GM12878 (cell line): ENCODE measurements around the gene DUSP16. TPM values are rescaled to one million over a fixed set of nuclear protein-coding genes. Genes with fewer than 3 reads are reported as not detected.

Source experiments
- ATAC-seq: fragments of 200-7000 bp; cut with Tn5 transposase; 3 replicates; pipeline ENCODE4 v1.9.1; 2020; ENCODE audit warnings: mild to moderate bottlenecking, moderate library complexity
- BruUV-seq: library from RNA; stranded (reverse); fragments of 400-500 nt; replicated peaks from 2 replicates; lab custom pipeline; 2021; lab: Mats Ljungman, UMichigan
- CTCF ChIA-PET: fragments of 300-600 bp; sonication (Branson Sonifier 250); formaldehyde crosslinking; extraction: SDS; loops from one replicate; lab custom pipeline; 2021; ENCODE audit warnings: inconsistent platforms; lab: Yijun Ruan, JAX
- POLR2A ChIA-PET: fragments of 350-600 bp; formaldehyde crosslinking; extraction: SDS; loops from one replicate; lab custom pipeline; 2021; ENCODE audit warnings: inconsistent platforms; lab: Charles Lee
- RAD21 ChIA-PET: fragments of 300-600 bp; sonication (Branson Sonifier 250); formaldehyde crosslinking; loops from one replicate; lab custom pipeline; 2023; ENCODE audit warnings: antibody characterized with exemption; ENCODE audit not compliant: unreplicated experiment; lab: Charles Lee
- SMC1A ChIA-PET: fragments of 300-600 bp; sonication (Branson Sonifier 250); formaldehyde crosslinking; loops from one replicate; lab custom pipeline; 2023; ENCODE audit not compliant: unreplicated experiment, uncharacterized antibody; lab: Charles Lee
- DNase-seq: peaks from one replicate; pipeline ENCODE4 v3.0.0-alpha.2; 2011; ENCODE audit warnings: low read depth, low spot score
- FAIRE-seq: peaks from 3 replicates; lab custom pipeline; 2011; peaks lifted over from hg19 to GRCh38; lab: Jason Lieb, UNC
- H2AFZ ChIP-seq: 2 replicates; pipeline ENCODE4 v1.6.0; 2011; ENCODE audit warnings: low read depth, low read length, control low read depth; ENCODE audit not compliant: control insufficient read depth
- H3K27ac ChIP-seq: 2 replicates; pipeline ENCODE4 v1.5.1; 2011; ENCODE audit warnings: control low read depth; ENCODE audit not compliant: control insufficient read depth, insufficient read depth
- H3K27me3 ChIP-seq, 2 experiments: replicated peaks in 1 of 2; 2 replicates each; pipeline versions ENCODE4 v1.6.0 to v1.6.1; 2011; ENCODE audit warnings: low read length in 1 of 2; ENCODE audit not compliant: control insufficient read depth in 2 of 2, insufficient read depth in 2 of 2
- H3K36me3 ChIP-seq, 2 experiments: 2 replicates each; pipeline ENCODE4 v1.5.1; 2011; ENCODE audit warnings: low read length in 1 of 2; ENCODE audit not compliant: control insufficient read depth in 2 of 2, insufficient read depth in 2 of 2
- H3K4me1 ChIP-seq: 2 replicates; pipeline ENCODE4 v1.6.1; 2011; ENCODE audit warnings: mild to moderate bottlenecking, low read length, moderate library complexity, mixed read lengths; ENCODE audit not compliant: control insufficient read depth, insufficient read depth
- H3K4me2 ChIP-seq: 2 replicates; pipeline ENCODE4 v1.6.0; 2011; ENCODE audit warnings: control low read depth; ENCODE audit not compliant: control insufficient read depth, insufficient read depth
- H3K4me3 ChIP-seq: fragments of 200-600 bp; sonication (generic); 2 replicates; pipeline ENCODE4 v1.5.1; 2016
- H3K79me2 ChIP-seq: 2 replicates; pipeline ENCODE4 v1.6.0; 2011; ENCODE audit warnings: low read length; ENCODE audit not compliant: control insufficient read depth, insufficient read depth
- H3K9ac ChIP-seq: 2 replicates; pipeline ENCODE4 v1.8.0; 2011; ENCODE audit warnings: low read length, control low read depth, mixed read lengths; ENCODE audit not compliant: control insufficient read depth, insufficient read depth
- H3K9me3 ChIP-seq: replicated peaks from 3 replicates; pipeline ENCODE4 v1.5.1; 2011; ENCODE audit warnings: mild to moderate bottlenecking, low read length; ENCODE audit not compliant: control insufficient read depth, insufficient read depth
- H4K20me1 ChIP-seq: 2 replicates; pipeline ENCODE4 v1.6.0; 2011; ENCODE audit not compliant: control insufficient read depth, insufficient read depth
- DPF2 ChIP-seq: fragments of 450-650 bp; IDR thresholded peaks from 2 replicates; pipeline ENCODE4 v1.6.1; 2017; ENCODE audit warnings: mild to moderate bottlenecking
- E2F4 ChIP-seq: IDR thresholded peaks from 2 replicates; pipeline ENCODE4 v1.6.1; 2012; ENCODE audit warnings: low read depth, low read length, improper control_type of control experiment
- LARP7 ChIP-seq: fragments of 450-650 bp; IDR thresholded peaks from 2 replicates; pipeline ENCODE4 v1.6.1; 2017; ENCODE audit warnings: mild to moderate bottlenecking
- SREBF2 ChIP-seq: IDR thresholded peaks from 2 replicates; pipeline ENCODE4 v1.6.1; 2012; ENCODE audit warnings: mild to moderate bottlenecking, low read length
- SRF ChIP-seq, 2 experiments: IDR thresholded peaks; 2 replicates each; pipeline ENCODE4 v1.6.1; 2011; ENCODE audit warnings: low read depth in 2 of 2, low read length in 2 of 2, mild to moderate bottlenecking in 1 of 2, moderate library complexity in 1 of 2
- ZBED1 ChIP-seq: IDR thresholded peaks from 2 replicates; pipeline ENCODE4 v1.6.1; 2016; ENCODE audit warnings: borderline replicate concordance
- ZNF274 ChIP-seq: IDR thresholded peaks from one replicate; pipeline ENCODE4 v1.8.0; 2011; ENCODE audit not compliant: insufficient read length, insufficient read depth
- WGBS: methylation state at CpG from one replicate; pipeline ENCODE4 v1.1.6; 2016; ENCODE audit warnings: low lambda C conversion rate; ENCODE audit not compliant: insufficient replicate concordance, insufficient coverage; ENCODE audit errors: missing lambda C conversion rate; 5-methylcytosine and 5-hydroxymethylcytosine counted together
- in situ Hi-C: fragments of 300-500 bp; cut with MboI; formaldehyde crosslinking; loops from 9 replicates; pipeline ENCODE4 v1.14.3; 2018; ENCODE audit warnings: mixed read lengths
- intact Hi-C: fragments of 100-400 bp; cut with micrococcal nuclease; formaldehyde crosslinking; loops from one replicate; pipeline ENCODE4 v1.14.2; 2022; ENCODE audit not compliant: unreplicated experiment
- polyA plus RNA-seq, 11 experiments: library from polyadenylated mRNA; depleted of rRNA in 4 of 11; unstranded in 6 of 11; stranded (reverse) in 5 of 11; fragments of >200 nt; fragmentation: Nextera tagmentation in 4 of 11; fragmentation: Illumina TruSeq in 1 of 11; extraction: Ambion mirVana in 4 of 11; extraction: Trizol in 1 of 11; gene quantifications; 1 replicate in 1 of 11; 2 replicates in 10 of 11; pipeline versions ENCODE4 v1.2.1 to v1.2.3, GENCODE V29; 2011 to 2016; ENCODE audit warnings: inconsistent platforms in 2 of 11, missing spikeins in 2 of 11, low read depth in 1 of 11
- total RNA-seq, 4 experiments: library from RNA; depleted of rRNA in 3 of 4; stranded (reverse); fragments of >200 nt in 3 of 4; fragmentation: Illumina TruSeq in 1 of 4; extraction: Trizol in 1 of 4; gene quantifications; 2 replicates each; pipeline versions ENCODE4 v1.2.1 to v1.2.3, GENCODE V29; 2013 to 2021
- TF ChIP-seq, protein P1 (sequence below): fragments of 150-350 bp; IDR thresholded peaks from 2 replicates; pipeline ENCODE4 v1.6.1; 2014; ENCODE audit warnings: mild to moderate bottlenecking, low read depth, low read length

DUSP16 gene
- total and polyA plus RNA-seq, 10 of the 15 experiments (the other 5 are each of a cell fraction or from before 2014, with no cell fraction given), result 3.9 to 75.3 (median 26.8) TPM

DNA sequence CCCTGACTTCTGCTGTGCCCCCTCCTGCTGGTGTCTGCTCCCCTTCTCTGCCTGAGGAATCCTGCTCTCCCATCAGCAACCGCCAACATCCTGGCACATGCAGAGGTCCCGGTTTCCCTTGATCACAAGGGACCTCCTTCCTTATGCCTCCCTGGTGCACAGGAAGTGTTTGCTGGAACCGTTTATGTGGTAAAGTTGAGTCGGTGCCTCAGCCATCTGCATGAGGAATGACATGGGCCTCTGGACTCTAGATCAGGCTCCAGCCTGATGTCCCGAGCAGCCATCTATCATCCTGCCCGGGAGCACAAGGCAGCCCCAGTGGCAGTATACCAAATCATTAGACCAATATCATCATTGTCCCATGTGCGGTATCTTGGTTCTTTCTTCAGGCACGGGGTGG is 115.4 kb downstream of the DUSP16 start:
- WGBS, result 88% methylated on average over 8 of the region's 8 CpGs
- ChIA-PET POLR2A (interaction anchor here (1.3 to 1.5 kb wide), 2 partner anchors 12 to 13 kb away, joined by 3 to 4 read pairs; no protein-coding TSS in a partner anchor), RAD21 (interaction anchor here (0.6 kb wide), 1 partner anchor 61 kb away, joined by 3 read pairs; no protein-coding TSS in a partner anchor)
- Histone ChIP-seq H3K27me3 (no peaks in the 10 kb centered on the region), H3K27ac (no peak overlapping the region), H3K9me3 (no peaks in the 10 kb centered on the region), H4K20me1 (no peaks in the 10 kb centered on the region), H3K9ac (no peak overlapping the region), H3K4me3 (no peak overlapping the region), H3K36me3 (no peaks in the 10 kb centered on the region)
- DNase-seq, result no peak
- in situ Hi-C loops, result no loop called here
- no TSS peak for BruUV-seq
- FAIRE-seq, result no peak
- intact Hi-C loops, result no loop called here
- TF ChIP-seq SRF (IDR thresholded peaks at IDR 0.05; ENCODE audit: low read depth in 2 of 2, low read length in 2 of 2) (no peak), LARP7 (no peak), ZBED1 (no peak), DPF2 (no peak), ZNF274 (no peak), SREBF2 (no peak), E2F4 (no peak)
- TF ChIP-seq, protein P1, sequence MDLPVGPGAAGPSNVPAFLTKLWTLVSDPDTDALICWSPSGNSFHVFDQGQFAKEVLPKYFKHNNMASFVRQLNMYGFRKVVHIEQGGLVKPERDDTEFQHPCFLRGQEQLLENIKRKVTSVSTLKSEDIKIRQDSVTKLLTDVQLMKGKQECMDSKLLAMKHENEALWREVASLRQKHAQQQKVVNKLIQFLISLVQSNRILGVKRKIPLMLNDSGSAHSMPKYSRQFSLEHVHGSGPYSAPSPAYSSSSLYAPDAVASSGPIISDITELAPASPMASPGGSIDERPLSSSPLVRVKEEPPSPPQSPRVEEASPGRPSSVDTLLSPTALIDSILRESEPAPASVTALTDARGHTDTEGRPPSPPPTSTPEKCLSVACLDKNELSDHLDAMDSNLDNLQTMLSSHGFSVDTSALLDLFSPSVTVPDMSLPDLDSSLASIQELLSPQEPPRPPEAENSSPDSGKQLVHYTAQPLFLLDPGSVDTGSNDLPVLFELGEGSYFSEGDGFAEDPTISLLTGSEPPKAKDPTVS, result no peak
- TF ChIP-seq, all 136 proteins: peak for 0
- no peak overlapping the region for H3K4me2 ChIP-seq
- H2AFZ ChIP-seq, result no peak overlapping the region
- no peaks in the 10 kb centered on the region for H3K79me2 ChIP-seq
- ATAC-seq, result no peak
- no peaks in the 10 kb centered on the region for H3K4me1 ChIP-seq
- ChIA-PET SMC1A (no interaction called here), CTCF (interaction anchor here (1.1 to 2.8 kb wide), 2 partner anchors 8 to 208 kb away, joined by 4 to 7 read pairs; no protein-coding TSS in a partner anchor)
